ENCODE measurements around the gene NEURL3. TPM values are rescaled to one million over a fixed set of nuclear protein-coding genes. Genes with fewer than 3 reads are reported as not detected.

The NEURL3 gene
- total RNA-seq, 1 donor: not detected

GRCh38 chr2:96534141-96534540 lies 29.0 kb upstream of the NEURL3 start:
- no peak overlapping the region for H3K4me3 ChIP-seq (ENCODE audit: low read depth, low read length)
- DNase-seq (ENCODE audit: low read depth): no peak
- TF ChIP-seq CTCF (IDR thresholded peaks at IDR 0.05; ENCODE audit: insufficient read depth, low read depth, low read length): no peak

GRCh38 chr2:96533292-96534073 lies 28.3 kb upstream of the NEURL3 start:
- no peak overlapping the region for H3K4me3 ChIP-seq (ENCODE audit: low read depth, low read length)
- no peak for TF ChIP-seq CTCF (IDR thresholded peaks at IDR 0.05; ENCODE audit: insufficient read depth, low read depth, low read length)
- DNase-seq (ENCODE audit: low read depth): peak; percentile 85

- no peak overlapping the region for H3K4me3 ChIP-seq (ENCODE audit: low read depth, low read length)
- DNase-seq (ENCODE audit: low read depth): no peak
Measured at GRCh38 chr2:96532641-96533291, 27.6 kb upstream of the NEURL3 start.

GRCh38 chr2:96531872-96532505 lies 26.8 kb upstream of the NEURL3 start:
- peak; percentile 99 for DNase-seq (ENCODE audit: low read depth)
- TF ChIP-seq CTCF (IDR thresholded peaks at IDR 0.05; ENCODE audit: insufficient read depth, low read depth, low read length): no peak
- H3K4me3 ChIP-seq (ENCODE audit: low read depth, low read length): peak overlapping the region; percentile 41

More at GRCh38 chr2:96532641-96533291, 27.6 kb upstream of the NEURL3 start:
- TF ChIP-seq CTCF (IDR thresholded peaks at IDR 0.05; ENCODE audit: insufficient read depth, low read depth, low read length): no peak

GRCh38 chr2:96531366-96531765 lies 26.2 kb upstream of the NEURL3 start:
- H3K4me3 ChIP-seq (ENCODE audit: low read depth, low read length): no peak overlapping the region
- DNase-seq (ENCODE audit: low read depth): no peak
- no peak for TF ChIP-seq CTCF (IDR thresholded peaks at IDR 0.05; ENCODE audit: insufficient read depth, low read depth, low read length)

GRCh38 chr2:96530474-96531357 lies 25.6 kb upstream of the NEURL3 start:
- no peak for TF ChIP-seq CTCF (IDR thresholded peaks at IDR 0.05; ENCODE audit: insufficient read depth, low read depth, low read length)
- peak; percentile 40 for DNase-seq (ENCODE audit: low read depth)
- no peak overlapping the region for H3K4me3 ChIP-seq (ENCODE audit: low read depth, low read length)
